GM18907 (cell line): ENCODE results near the gene CNTLN.
"Not testable (repeated sequence)": the region's sequence is repeated elsewhere in the genome, so short reads cannot be mapped to it uniquely, and the experiment has no call there.

Experiments
- ATAC-seq: cut with Tn5 transposase; IDR thresholded peaks from one replicate; pipeline ENCODE4 v1.9.1; 2021; ENCODE audit warnings: mild to moderate bottlenecking, moderate library complexity; ENCODE audit not compliant: unreplicated experiment

CNTLN gene

GRCh38 chr9:17134396-17135294 lies at the start of gene CNTLN:
CNTLN (plus strand) TSS chr9:17135040; CDS start chr9:17135066, 26 bp downstream.
- ATAC-seq = peak; percentile 77

GRCh38 chr9:17088566-17088965 lies 46.3 kb upstream of the CNTLN start:
- ATAC-seq = no peak

GRCh38 chr9:17090041-17090440 lies 44.8 kb upstream of the CNTLN start:
- ATAC-seq = no peak

- ATAC-seq = no peak
These were observed 18.4 kb upstream of the CNTLN start for GRCh38 chr9:17116400-17116837.

- ATAC-seq = no peak
These were observed 17.5 kb upstream of the CNTLN start for GRCh38 chr9:17117372-17117771.

GRCh38 chr9:17120203-17120602 lies 14.6 kb upstream of the CNTLN start:
- ATAC-seq = no peak

- no peak for ATAC-seq
These were observed 13.6 kb upstream of the CNTLN start for GRCh38 chr9:17121264-17121663.

- ATAC-seq = no peak
These were observed 4.5 kb upstream of the CNTLN start for GRCh38 chr9:17130291-17130690.

GRCh38 chr9:17130725-17131124 lies 4.1 kb upstream of the CNTLN start:
- ATAC-seq = no peak

GRCh38 chr9:17131494-17131893 lies 3.3 kb upstream of the CNTLN start:
- no peak for ATAC-seq

GRCh38 chr9:17135295-17136160 lies 688 bp downstream of the CNTLN start:
- ATAC-seq = peak; percentile 73

GRCh38 chr9:17137566-17137965 lies 2.7 kb downstream of the CNTLN start:
- ATAC-seq = no peak

GRCh38 chr9:17138503-17138902 lies 3.7 kb downstream of the CNTLN start:
- ATAC-seq = no peak

- ATAC-seq = no peak
These were observed 5.6 kb downstream of the CNTLN start for GRCh38 chr9:17140418-17140817.

- ATAC-seq = no peak
These were observed 13.5 kb downstream of the CNTLN start for GRCh38 chr9:17148324-17148723.

- no peak for ATAC-seq
These were observed 24.6 kb downstream of the CNTLN start for GRCh38 chr9:17159469-17159868.

GRCh38 chr9:17160327-17160726 lies 25.5 kb downstream of the CNTLN start:
- ATAC-seq = peak; percentile 48

GRCh38 chr9:17165764-17166163 lies 30.9 kb downstream of the CNTLN start:
- no peak for ATAC-seq

- no peak for ATAC-seq
These were observed 31.5 kb downstream of the CNTLN start for GRCh38 chr9:17166346-17166745.

- ATAC-seq = no peak
These were observed 36.7 kb downstream of the CNTLN start for GRCh38 chr9:17171309-17172094.

- not testable (repeated sequence) for ATAC-seq
These were observed 42.7 kb downstream of the CNTLN start for GRCh38 chr9:17177496-17177895.
